Mammary epithelial cell (primary cell): ENCODE data around the gene ST3GAL3.

Source experiments
- CTCF ChIP-seq, 2 donors: IDR thresholded peaks in 1 of 2; conservative IDR thresholded peaks in 1 of 2; 2 replicates each; pipeline ENCODE4 v1.5.1; 2011 to 2012; ENCODE audit warnings: inconsistent platforms in 2 of 2, low read length in 2 of 2, mild to moderate bottlenecking in 2 of 2, control low read depth in 1 of 2, low read depth in 1 of 2; ENCODE audit not compliant: insufficient read depth in 1 of 2; ENCODE audit errors: extremely low read depth in 1 of 2
- EZH2 ChIP-seq: IDR thresholded peaks from 2 replicates; pipeline ENCODE4 v1.6.1; 2012; ENCODE audit warnings: low read length, inconsistent platforms, borderline replicate concordance

GRCh38 chr1:43678940-43679339 lies 28.4 kb upstream of the ST3GAL3 start:
- no peak for TF ChIP-seq CTCF (conservative IDR thresholded peaks at IDR 0.05 in 1 of 2, IDR thresholded peaks at IDR 0.05 in 1 of 2; ENCODE audit: extremely low read depth in 1 of 2, insufficient read depth in 1 of 2, low read depth in 1 of 2, low read length in 2 of 2)
- no peak for TF ChIP-seq EZH2
